Psoas muscle (tissue), 8 donors: Measurements from ENCODE around the gene PRPF40B. TPM values are rescaled to one million over a fixed set of nuclear protein-coding genes. Genes with fewer than 3 reads are reported as not detected.

Source experiments
- ATAC-seq, 4 donors: fragments of 200-7000 bp; cut with Tn5 transposase; one replicate each; pipeline ENCODE4 v1.9.1; 2020; ENCODE audit warnings: moderate library complexity in 3 of 4, mild to moderate bottlenecking in 2 of 4
- DNase-seq, 2 donors: peaks; one replicate each; pipeline ENCODE4 v3.0.0-alpha.2; 2020
- H3K27ac ChIP-seq: fragments of 200-600 bp; one replicate; pipeline ENCODE4 v1.8.0; 2022
- H3K27me3 ChIP-seq, 3 donors: fragments of 200-600 bp in 1 of 3; one replicate each; pipeline versions ENCODE4 v1.6.1 to v1.8.0; 2013 to 2022; ENCODE audit warnings: low read length in 2 of 3, mild to moderate bottlenecking in 2 of 3, moderate library complexity in 1 of 3; ENCODE audit not compliant: insufficient read depth in 3 of 3
- H3K36me3 ChIP-seq, 2 donors: fragments of 200-600 bp in 1 of 2; one replicate each; pipeline versions ENCODE4 v1.6.1 to v1.8.0; 2013 to 2022; ENCODE audit warnings: low read depth in 1 of 2, mild to moderate bottlenecking in 1 of 2, moderate library complexity in 1 of 2; ENCODE audit not compliant: insufficient read depth in 1 of 2
- H3K4me1 ChIP-seq: fragments of 200-600 bp; one replicate; pipeline ENCODE4 v1.8.0; 2022
- H3K4me3 ChIP-seq: fragments of 200-600 bp; one replicate; pipeline ENCODE4 v1.8.0; 2022; ENCODE audit warnings: mild to moderate bottlenecking
- H3K9me3 ChIP-seq: fragments of 200-600 bp; one replicate; pipeline ENCODE4 v1.8.0; 2022
- WGBS, 3 donors: extraction: QIAGEN DNeasy Blood & Tissue Kit; methylation state at CpG; one replicate each; pipeline versions ENCODE4 v1.1.6 to v1.1.7; 2013; 5-methylcytosine and 5-hydroxymethylcytosine counted together
- intact Hi-C, 2 donors: fragments of 100-400 bp; cut with DNase I; formaldehyde crosslinking; loops; one replicate each; pipeline versions ENCODE4 v1.11.0 to v1.14.2; 2022
- polyA plus RNA-seq, 3 donors: library from polyadenylated mRNA; stranded (reverse); fragments of 200-250 nt; gene quantifications; one replicate each; pipeline ENCODE4 v1.2.3, GENCODE V29; 2013
- total RNA-seq, 4 donors: library from RNA; stranded (reverse); fragmentation: NEBNext Ultra II Directional in 2 of 4; extraction: Animal tissue kit (Norgen Biotek cat#: 25700) in 2 of 4; gene quantifications; one replicate each; pipeline versions ENCODE4 v1.2.1 to v1.2.4, GENCODE V29; 2021 to 2023
- TF ChIP-seq, protein P1 (sequence below): fragments of 200-600 bp; IDR thresholded peaks from one replicate; pipeline ENCODE4 v1.8.0; 2022; ENCODE audit warnings: antibody characterized with exemption
- donor health status: healthy with polysubstance abuse.
- donor health status: DM: no; HTN: no; CAD: no; lungs with moderate emphysema.
- donor health status: Bipolar disorder and iron deficiency.
- donor health status: healthy.
- donor health status: DM: yes; HTN: yes; CAD: no.
- donor health status: DM: no; HTN: no; CAD: no.
- donor health status: DM: no; HTN: no; CAD: no.
- donor health status: DM: yes; HTN: yes; CAD: no.

Gene PRPF40B
- total and polyA plus RNA-seq, 7 donors = 10.1 to 26.1 (median 24.5) TPM

DNA sequence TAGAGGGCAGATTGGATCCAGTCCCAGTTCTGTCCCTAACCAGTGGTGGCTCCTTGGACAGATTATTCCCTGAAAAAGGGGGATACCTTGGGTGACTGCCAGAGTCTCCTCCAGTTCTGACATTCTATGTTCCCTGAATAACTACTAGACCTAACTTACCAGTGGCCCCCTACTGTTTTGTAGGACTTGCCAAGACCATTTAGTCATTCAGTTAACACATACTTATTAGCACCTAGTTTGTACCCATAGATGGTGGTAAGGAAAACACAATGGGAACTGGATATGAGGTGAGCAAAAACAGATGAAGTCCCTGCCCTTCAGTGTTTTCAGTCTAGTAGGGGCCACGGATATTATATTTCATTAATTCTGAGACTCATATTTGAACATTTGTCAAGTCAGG, 3.5 kb downstream of the PRPF40B start:
- WGBS, 3 donors = 77 to 93% (median 79%) methylated on average over 1 of the region's 1 CpG
- DNase-seq (no peak), ATAC-seq (no peak)
- H3K27ac ChIP-seq = no peak overlapping the region
- peaks cover 0 to 5% of the 10 kb centered on the region in 2 donors for H3K36me3 ChIP-seq
- H3K4me3 ChIP-seq = no peak overlapping the region
- intact Hi-C loops = loop anchor here in 1 of 2 donors (10.0 kb wide), 1 partner anchor 208 kb away; no protein-coding TSS in a partner anchor
- H3K9me3 ChIP-seq = no peaks in the 10 kb centered on the region
- H3K4me1 ChIP-seq = peaks cover 2% of the 10 kb centered on the region
- H3K27me3 ChIP-seq = no peaks in the 10 kb centered on the region
- TF ChIP-seq, protein P1, sequence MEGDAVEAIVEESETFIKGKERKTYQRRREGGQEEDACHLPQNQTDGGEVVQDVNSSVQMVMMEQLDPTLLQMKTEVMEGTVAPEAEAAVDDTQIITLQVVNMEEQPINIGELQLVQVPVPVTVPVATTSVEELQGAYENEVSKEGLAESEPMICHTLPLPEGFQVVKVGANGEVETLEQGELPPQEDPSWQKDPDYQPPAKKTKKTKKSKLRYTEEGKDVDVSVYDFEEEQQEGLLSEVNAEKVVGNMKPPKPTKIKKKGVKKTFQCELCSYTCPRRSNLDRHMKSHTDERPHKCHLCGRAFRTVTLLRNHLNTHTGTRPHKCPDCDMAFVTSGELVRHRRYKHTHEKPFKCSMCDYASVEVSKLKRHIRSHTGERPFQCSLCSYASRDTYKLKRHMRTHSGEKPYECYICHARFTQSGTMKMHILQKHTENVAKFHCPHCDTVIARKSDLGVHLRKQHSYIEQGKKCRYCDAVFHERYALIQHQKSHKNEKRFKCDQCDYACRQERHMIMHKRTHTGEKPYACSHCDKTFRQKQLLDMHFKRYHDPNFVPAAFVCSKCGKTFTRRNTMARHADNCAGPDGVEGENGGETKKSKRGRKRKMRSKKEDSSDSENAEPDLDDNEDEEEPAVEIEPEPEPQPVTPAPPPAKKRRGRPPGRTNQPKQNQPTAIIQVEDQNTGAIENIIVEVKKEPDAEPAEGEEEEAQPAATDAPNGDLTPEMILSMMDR = no peak

DNA sequence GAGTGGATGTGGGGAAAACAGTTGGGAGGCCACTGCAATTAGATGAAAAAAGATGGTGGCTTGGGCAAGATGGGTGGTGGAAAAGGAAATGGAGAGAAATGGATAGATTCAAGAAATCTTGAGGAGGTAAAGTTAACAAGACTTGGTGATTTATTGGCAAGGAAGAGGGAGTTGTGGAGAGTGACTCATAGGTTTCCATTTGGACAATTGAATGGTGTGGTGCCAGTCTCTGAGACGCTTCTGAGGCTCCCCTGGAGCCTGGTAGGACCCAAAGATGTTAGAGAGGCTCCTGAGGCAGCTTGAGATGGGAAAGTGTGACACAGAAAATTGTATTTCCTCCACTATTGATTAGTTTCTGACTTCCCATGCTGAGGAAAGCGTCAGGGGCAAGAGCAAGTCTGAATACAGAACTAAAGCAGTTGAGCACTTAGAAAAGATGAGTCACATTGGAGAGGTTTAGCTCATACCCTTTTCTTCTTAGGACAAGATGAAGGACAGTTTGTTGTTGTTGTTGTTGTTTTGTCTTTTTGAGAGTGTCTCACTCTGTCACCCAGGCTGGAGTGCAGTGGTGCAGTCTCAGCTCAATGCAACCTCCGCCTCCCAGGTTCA, 4.5 kb downstream of the PRPF40B start:
- intact Hi-C loops = loop anchor here in 1 of 2 donors (10.0 kb wide), 1 partner anchor 207 kb away; no protein-coding TSS in a partner anchor
- peaks cover 0 to 14% of the 10 kb centered on the region in 2 donors for H3K36me3 ChIP-seq
- H3K9me3 ChIP-seq = no peaks in the 10 kb centered on the region
- WGBS, 3 donors = 82 to 87% (median 83%) methylated on average over 3 of the region's 3 CpGs
- no peak overlapping the region for H3K27ac ChIP-seq
- TF ChIP-seq, protein P1 = no peak
- DNase-seq (no peak), ATAC-seq (no peak)
- H3K4me1 ChIP-seq = no peaks in the 10 kb centered on the region
- no peaks in the 10 kb centered on the region for H3K27me3 ChIP-seq
- no peak overlapping the region for H3K4me3 ChIP-seq

DNA sequence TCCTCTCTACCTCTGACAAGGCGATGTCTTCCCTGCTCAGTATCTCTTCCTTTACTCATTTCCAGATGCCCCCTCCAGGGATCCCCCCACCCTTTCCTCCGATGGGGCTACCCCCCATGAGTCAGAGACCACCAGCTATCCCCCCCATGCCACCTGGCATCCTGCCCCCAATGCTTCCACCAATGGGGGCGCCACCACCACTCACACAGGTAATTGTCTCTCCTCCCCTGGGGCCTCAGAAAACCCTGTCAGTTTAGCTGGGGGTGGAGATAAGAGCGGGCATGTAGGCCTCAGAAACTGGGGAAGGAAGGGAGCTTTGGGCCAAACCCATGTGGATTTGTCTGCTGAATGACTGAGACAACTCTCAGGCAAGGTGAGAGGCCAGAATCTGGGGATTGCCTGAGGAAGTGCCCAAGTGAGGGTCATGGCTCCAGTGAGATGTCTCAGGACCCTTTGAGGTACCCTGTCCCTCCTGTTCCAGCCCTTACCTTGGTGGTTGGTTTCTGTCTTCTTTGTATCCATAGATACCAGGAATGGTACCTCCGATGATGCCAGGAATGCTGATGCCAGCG, 8.1 kb downstream of the PRPF40B start:
- H3K27me3 ChIP-seq = no peaks in the 10 kb centered on the region
- no peaks in the 10 kb centered on the region for H3K9me3 ChIP-seq
- no peak overlapping the region for H3K27ac ChIP-seq
- peaks cover 2% of the 10 kb centered on the region for H3K4me1 ChIP-seq
- DNase-seq (no peak), ATAC-seq (no peak)
- 90 to 96% (median 92%) methylated on average over 6 of the region's 6 CpGs for WGBS, 3 donors
- peaks cover 0 to 49% of the 10 kb centered on the region in 2 donors for H3K36me3 ChIP-seq
- intact Hi-C loops = no loop called here
- no peak overlapping the region for H3K4me3 ChIP-seq
- TF ChIP-seq, protein P1 = no peak

DNA sequence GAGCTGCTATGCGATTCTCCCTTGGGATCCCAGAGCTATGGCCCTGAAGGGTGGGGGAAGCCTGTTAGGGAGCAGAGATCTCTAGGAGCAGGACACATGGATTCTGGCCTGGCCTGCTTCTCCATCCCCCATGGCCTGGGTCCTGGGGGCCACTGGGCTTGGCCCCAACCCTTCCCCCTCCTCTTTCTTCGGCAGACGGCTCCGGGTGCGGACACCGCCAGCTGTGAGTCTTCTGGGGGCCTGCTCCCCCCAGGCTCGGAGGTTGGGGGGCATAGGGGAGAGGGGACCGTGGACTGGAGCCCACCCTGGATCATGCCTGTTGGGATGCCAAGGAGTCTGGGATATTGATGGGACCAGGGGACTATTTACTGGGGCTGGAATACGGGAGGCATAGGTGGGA, 9.0 kb downstream of the PRPF40B start:
- 85 to 90% (median 87%) methylated on average over 9 of the region's 9 CpGs for WGBS, 3 donors
- ATAC-seq (no peak), DNase-seq (no peak)
- TF ChIP-seq, protein P1 = no peak
- Histone ChIP-seq H3K4me1 (peaks cover 10% of the 10 kb centered on the region), H3K36me3 (peaks cover 0 to 58% of the 10 kb centered on the region in 2 donors), H3K9me3 (no peaks in the 10 kb centered on the region), H3K4me3 (no peak overlapping the region), H3K27me3 (no peaks in the 10 kb centered on the region), H3K27ac (no peak overlapping the region)
- intact Hi-C loops = no loop called here
